GM19455 (cell line): ENCODE measurements around the gene TMF1.

Experiments used
- ATAC-seq: cut with Tn5 transposase; IDR thresholded peaks from one replicate; pipeline ENCODE4 v1.9.1; 2021; ENCODE audit not compliant: unreplicated experiment

Gene TMF1

DNA sequence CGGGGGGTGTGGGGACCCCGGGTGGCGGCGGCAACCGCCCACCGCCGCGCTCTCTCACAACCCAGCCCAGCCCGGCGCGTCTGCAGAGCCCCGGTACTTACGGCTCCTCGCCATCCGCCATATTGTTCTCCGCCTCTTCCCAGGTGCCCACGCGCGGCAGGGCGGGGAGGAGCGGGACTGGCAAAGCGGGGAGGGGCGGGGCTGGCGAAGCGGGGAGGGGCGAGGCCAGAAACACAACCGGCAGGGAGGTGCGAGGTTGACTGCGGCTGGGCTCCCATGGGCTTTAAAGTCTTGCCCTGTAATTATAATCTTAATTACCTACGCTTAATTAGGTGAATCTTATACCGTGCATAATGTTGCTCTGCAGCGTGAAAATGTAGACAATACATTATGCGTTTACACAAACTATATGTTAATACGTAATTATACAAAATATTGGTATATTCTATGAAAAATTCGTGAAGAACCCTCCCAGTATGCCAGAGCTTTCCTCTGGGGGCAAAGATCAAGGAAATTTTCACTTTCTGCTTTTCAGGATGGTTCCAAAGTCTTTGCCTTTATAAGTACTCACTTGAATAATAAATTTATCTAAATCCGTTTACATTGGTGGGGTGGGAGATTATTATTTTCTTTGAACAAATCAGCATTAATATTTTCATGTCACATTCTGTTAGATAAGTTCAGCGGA lies 28.2 kb upstream of the TMF1 start, which contains the start of gene UBA3:
Gene UBA3, minus strand, starts transcription at position 133 of the 688 bp plus-strand sequence. Its CDS starts 12 bp downstream, at position 121.
- peak; percentile 53 for ATAC-seq

DNA sequence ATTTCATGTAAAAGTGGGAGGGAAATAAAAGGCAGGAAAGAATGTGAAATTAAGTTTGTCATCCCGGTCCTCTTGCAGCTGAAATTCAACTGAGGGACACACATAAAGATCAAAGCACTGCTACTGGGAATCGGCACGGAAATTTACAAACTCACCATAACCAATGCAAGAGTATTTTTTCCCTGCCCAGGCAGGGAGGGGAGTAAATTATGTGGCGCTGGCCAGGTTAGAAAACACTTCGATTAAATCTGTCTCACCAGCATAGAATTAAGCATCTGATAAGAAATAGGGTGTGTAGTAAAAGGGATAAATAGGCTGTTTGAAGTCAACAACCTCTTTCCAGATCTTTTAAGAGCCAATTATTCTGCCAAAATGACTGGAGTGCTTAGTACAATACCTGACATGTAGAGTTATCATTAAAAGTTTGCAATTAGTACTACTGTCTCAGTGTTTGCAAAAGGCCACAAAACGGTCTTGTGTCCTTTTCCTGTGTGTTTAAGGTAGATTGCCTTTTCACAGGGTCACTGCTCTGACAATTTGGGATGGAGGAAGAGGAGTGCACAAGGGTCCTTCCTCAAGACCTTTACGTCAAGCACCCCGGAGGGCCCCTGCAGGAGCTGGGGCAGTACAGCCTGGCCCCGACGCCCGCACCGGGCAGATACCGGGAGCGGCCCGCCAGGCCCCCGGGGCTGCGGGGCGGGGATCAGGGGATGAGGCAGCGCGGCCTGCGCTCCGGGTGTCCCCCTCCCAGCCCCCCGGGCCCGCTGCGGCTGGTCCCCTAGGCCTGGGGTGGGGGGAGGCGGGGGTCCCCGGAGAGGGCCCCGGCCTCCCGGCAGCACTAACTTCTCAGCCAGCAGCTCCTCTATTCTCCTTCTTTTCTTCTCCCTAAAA lies 27.4 kb upstream of the TMF1 start:
- peak; percentile 25 for ATAC-seq

DNA sequence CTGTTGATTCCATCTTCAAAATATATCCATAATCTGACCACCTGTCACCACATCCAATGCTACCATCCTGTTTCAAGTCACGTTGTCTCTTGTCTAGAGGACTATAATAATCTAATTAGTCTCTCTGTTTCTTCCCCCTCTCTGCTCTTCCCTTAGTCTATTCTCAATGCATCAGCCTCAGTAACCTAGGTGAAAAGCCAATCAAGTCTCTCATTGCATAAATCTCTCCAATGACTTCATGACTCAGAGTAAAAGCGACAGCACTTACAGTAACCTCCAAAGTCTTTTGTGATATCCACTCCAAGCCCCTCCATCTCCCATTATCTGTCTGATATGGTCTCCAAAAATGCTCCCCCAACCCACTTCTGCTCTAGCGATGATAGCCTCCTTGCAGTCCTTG lies 20.8 kb upstream of the TMF1 start:
- no peak for ATAC-seq

DNA sequence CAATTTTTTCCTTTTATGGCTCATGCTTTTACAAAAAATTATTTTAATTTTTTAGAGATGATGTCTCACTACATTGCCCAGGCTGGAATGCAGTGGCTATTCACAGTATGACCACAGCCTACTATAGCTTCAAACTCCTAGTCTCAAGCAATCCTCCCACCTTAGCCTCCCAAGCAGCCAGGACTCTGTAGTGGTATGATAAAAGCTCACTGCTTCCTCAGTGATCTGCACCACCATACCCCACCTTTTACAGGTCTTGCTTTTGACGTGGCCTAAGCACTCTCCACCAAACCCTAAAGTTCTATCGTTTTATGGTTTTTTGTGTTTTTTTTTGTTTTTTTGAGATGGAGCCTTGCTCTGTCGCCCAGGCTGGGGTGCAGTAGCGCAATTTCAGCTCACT lies 14.0 kb upstream of the TMF1 start:
- ATAC-seq: no peak

DNA sequence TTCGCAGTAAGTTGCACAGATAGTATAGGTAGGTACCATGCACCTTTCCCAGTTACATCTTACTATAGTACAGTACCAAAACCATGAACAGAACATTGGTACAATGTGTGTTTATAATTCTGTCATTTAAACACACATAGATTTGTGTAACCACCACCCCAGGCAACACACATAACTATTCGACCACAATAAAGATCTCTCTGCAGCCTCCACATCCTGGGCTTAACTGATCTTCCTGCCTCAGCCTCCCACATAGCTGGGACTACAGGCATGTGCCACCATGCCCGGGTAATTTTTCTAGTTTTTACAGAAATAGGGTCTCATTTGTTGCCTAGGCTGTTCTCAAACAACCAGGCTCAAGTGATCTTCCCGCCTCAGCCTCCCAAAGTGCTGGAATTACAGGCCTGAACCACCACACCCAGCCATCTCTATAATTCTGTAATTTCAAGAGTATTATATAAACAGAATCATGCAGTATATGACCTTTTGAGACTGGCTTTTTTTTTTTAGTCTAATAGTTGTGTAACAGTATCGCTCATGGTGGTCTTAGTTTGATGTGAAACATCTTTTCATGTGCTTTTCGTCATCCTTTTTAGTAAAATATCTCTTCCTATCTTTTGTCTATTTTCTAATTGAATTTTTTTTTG lies 13.3 kb upstream of the TMF1 start:
- ATAC-seq: no peak

DNA sequence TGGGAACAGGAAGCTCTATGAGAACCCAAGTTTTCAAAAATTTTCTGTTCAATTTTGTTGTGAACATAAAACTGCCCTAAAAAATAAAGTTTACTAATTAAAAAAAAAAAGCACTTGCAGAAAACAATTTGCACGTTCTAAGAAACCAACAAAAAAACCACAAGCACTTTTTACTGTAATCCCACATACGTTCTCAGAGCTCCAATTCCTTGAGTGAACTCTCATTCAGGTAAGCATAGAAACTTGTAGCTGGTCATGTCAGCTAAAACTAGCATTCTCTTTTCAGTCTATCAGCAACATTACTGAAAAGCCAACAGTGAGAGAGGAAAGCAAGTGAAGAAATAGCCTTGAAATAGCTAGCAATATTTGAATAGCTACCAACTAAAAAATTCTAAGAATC lies 11.5 kb upstream of the TMF1 start:
- no peak for ATAC-seq

DNA sequence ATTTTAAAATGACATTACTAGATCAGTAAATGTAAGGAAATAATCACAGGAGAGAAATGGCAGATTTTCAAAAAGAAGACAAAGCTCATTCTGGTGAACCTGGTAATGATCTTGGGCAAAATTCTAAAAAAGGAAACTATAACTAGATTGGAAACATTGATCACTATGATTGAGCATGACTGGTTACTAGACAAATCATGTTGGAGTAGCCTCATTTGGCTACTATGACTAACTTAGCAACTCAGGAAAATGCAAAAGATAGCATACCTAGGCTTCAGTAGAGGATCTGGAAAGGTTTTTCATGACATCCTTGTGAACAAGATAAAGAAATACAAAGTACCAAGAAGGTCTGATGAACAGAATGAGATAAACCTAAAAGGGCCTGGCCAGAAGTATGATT lies 7.6 kb upstream of the TMF1 start:
- no peak for ATAC-seq

DNA sequence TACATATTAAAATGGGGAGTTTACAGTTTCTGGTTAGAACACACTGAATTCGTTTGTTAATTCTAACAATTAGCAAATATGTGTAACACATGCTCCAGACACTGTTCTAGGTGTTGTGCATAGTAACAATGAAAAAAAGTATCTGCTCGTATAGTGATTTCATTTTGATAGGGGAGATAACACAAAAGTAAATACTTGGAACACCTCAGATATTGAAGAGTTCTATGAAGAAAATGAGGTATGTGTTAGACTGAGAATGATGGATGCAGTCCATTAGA lies 6.8 kb upstream of the TMF1 start:
- no peak for ATAC-seq

DNA sequence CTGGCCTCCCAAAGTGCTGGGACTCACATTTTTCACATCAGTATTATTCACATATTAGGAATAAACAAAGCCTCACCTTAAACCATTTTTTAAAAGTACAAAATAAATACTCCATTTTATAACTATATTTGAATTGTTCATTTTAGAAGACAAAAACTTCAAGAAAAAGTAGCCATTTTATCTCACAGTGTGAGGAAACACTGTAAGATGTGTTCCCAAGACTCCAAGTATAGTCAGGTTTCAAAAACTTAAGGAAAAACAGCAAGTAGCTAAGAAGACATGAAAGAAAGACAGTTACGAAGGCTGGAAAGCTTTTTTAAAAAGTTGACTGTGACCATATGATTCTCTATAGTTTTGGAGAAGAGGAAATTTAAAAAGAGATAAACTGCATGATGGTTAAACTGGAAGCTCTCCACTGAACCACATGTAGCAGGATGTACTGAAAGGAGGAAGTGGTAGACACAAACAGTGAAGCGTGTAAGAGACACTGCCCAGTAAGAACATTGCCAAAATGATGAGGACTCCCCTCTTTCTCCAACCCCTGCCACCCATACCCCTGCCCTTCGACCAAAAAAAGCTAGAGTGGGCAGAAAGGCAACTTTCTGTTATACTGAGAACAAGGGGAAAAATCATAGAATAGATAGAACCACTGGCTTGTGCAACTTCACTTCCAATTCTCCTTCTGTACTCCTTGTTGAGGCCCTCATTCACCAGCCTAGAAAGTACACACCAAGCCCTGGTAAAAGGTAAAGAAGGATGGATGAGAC lies 6.2 kb upstream of the TMF1 start:
- peak; percentile 97 for ATAC-seq

DNA sequence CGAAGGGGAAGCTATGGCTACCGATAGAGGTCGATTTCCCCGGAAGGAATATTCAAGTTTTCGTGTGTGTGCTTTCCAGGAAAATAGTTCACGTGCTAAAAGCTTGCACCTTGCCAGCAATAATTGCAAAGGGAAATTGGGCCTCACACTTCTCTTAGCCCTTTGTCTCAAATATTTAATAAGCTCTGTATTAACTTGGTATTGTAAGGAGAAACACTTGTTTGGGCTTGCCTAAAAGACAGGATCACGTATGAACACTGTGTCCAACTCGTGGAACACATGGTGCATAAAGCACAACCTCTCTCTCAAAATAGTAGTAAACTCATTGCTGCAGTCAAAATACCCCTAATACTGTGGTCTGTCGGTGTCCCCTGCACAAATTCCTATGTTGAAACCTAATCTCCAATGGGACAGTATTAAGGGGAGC lies 352 bp upstream of the TMF1 start:
- peak; percentile 3 for ATAC-seq

DNA sequence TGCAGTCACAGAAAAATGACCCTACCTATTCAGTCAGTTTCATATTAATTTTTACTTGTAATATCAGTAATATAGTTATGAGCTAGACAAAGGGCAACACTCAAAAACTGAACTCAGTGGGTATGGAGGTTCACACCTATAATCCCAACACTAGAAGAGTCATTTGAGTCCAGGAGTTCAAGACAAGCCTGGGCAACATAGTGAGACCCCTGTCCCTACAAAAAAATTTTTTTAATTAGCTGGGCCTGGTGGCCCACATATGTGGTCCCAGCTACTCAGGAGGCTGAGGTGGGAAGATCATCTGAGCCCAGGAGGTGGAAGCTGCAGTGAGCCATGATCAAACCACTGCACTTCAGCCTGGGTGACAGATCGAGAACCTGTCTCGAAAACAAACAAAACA lies 3.1 kb downstream of the TMF1 start:
- ATAC-seq: no peak

DNA sequence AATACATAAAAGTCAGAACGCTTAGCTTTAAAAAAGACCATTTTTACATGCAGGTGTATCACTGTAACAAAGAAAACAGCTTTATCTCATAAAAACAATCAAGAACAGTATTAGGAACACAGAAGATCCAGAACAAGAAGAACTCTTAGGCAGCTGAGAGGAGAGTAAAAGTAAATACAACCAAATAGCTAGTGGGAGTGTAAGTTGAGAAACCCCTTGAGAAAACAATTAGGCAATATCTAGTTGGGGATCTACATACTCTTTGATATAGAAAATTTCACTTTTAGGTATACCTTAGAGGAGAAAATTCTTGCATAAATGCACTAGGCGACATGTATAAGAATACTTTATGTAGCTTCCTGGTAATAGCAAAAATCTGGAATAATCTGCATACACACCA lies 7.5 kb downstream of the TMF1 start:
- ATAC-seq: no peak

DNA sequence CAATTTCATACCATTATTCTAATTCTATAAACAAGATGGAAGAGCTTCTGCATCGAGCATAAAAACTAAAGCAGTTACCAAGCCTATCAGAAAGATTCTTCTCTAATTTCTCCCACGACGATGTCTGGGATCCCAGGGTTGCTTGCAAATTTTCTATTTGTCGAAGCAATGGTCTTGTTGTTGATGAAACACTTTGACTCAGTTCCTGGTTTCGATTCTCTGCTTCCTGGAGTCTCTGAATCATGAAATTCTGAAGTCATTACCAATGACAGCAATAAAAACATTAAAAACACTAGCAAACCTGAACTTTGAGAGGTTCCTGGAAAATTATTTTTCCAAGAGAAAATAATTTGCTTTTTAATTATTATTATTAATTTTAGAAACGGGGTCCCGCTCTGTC lies 18.7 kb downstream of the TMF1 start:
- no peak for ATAC-seq

DNA sequence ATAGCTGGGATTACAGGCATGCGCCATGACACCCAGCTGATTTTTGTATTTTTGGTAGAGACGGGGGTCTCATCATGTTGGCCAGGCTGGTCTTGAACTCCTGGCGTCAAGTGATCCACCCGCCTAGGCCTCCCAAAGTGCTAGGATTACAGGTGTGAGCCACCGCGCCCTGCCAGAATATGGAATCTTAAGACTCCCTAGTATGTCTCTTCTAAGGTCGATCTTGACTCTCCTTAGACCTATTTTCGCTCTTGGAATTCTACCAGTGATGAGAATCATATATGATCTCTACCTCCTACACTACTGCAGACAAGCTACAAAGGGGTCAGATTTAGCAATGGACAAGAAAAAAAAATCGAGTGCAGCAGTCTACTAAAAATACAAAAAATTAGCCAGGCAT lies 19.4 kb downstream of the TMF1 start:
- ATAC-seq: no peak

DNA sequence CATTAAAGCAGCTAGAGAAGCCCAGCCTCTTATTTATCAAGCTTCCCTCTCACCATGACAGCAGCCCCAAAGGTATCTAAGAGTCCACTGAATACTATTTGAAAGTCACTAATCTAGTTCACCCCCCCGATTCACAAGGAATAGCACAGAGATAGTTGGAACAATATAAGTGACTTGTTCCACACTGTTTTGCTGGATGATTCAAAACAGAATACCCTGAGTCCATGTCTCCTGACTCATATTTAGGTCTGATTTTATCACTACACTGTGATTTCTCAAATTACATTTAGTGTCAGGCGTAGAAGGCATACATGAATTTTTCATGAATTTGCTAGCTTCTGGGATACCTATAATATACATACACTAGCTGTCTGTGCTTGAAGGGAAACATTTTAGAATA lies 20.0 kb downstream of the TMF1 start:
- ATAC-seq: no peak

DNA sequence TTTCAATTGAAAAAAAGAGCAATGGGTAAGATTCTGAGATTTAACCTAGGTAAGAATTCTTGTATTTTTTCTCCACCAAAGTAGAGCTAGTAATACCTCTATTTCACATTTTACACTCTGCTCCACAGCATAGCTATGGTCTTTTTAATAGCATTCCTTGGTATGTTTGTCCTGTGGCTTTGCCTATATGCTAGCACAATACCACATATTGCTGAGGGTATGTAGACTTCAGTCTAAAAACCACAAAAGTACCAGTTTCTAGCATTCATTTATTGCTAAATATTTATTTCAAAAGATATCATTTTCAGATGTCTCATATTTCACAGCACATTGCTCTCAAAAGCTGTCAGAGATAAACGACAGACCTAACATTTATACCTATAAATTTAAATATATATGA lies 20.5 kb downstream of the TMF1 start:
- ATAC-seq: no peak

DNA sequence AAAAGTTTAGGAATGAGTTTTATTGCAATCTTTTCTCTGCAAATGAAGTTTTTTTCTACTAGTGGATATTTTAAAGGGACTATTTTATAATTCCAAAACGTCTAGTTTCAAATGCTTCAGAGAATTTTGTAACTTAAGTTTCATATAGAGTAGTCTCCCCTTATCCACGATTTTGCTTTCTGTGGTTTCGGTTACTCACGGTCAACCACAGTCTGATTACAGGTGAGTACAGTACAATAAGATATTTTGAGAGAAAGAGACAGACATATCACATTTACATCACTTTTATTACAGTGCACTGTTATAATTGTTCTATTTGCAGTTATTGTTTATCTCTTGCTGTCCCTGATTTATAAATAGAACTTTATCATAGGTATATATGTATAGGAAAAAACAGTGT lies 31.3 kb downstream of the TMF1 start:
- ATAC-seq: no peak

DNA sequence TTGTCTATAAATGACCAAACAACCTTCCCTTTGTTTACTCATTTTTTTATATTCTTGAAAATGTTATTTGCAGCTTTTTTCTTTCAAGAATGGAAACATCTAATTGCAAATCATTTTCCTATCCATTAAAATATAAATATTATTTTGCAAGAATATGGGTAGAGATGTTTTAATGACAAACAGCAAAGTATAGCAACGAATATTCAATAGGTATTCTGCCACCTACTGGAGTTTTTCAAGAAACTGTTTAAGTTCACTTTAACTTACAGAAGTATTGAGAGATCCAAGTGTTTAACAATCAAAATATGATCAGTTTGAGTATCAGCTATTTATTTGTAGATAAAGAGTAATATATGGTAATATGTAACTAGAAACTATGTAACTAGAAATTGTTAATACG lies 31.7 kb downstream of the TMF1 start:
- no peak for ATAC-seq

DNA sequence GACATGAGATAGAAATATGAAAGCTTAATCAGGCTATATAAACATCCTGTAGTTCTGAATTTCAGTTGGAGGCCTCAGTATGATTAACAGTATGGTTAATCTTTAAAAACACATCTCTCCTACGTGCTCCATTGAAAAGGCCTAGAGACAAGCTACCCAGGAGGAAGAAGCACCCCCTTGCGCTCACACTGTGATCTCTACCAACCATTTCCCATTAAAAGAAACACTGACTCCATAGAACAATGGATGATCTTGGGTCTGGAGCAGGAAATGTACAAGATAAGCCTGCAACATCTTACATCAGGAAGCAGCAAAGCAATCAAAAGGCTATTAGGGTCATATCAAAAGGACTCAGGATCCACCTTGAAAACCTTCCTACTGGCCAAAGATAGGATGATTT lies 35.2 kb downstream of the TMF1 start:
- ATAC-seq: no peak

DNA sequence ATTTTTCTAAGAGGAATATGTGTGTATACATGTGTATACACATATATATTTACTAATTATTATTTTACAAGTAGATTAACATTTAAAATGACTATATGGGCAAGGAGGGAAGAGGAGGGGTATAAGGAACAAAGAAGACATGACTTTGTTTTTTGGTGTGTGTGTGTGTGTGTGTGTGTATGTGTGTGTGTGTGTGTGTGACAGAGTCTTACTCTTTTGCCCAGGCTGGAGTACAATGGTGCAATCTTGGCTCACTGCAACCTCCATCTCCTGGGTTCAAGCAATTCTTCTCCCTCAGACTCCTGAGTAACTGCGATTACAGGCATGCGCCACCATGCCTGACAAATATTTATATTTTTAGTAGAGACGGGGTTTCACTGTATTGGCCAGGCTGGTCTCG lies 36.0 kb downstream of the TMF1 start:
- ATAC-seq: no peak

DNA sequence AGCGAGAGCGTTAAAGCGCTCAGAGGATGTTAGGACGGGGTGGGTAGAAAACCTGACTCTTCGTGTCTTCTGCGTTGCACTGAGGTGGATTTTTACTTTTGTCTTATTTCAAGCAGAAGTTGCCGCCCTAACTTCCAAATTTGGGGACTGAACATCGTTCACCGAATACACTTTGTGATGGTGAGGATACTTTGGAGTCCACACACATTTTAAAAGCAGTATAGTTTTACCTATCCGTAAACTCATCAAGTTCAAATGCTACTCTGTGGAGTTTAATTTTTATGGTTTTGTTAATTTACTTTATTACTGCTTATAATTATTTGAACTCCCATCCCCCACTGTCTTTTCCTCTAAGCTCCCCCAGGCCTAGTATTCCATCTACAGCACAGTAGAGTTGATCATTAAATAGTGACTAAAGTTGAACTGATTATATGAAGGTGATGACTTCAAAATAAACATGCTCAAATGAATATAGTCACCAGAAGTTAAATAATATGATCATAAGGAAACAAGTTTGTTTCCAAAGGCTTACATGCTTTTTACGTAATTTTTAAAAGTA lies 38.0 kb downstream of the TMF1 start:
- ATAC-seq: no peak
